Right kidney (tissue), 1 donor: ENCODE results near the gene DBT.
"Not testable (repeated sequence)": the region's sequence is repeated elsewhere in the genome, so short reads cannot be mapped to it uniquely, and the experiment has no call there.

Experiments
- DNase-seq: peaks from one replicate; pipeline ENCODE4 v3.0.0-alpha.2; 2016

Gene DBT

GRCh38 chr1:100253552-100253951 lies 3.9 kb upstream of the DBT start:
- no peak for DNase-seq

- DNase-seq: no peak
These were observed 3.3 kb upstream of the DBT start for GRCh38 chr1:100252901-100253300.

- no peak for DNase-seq
These were observed 1.2 kb upstream of the DBT start for GRCh38 chr1:100250807-100251206.

GRCh38 chr1:100250264-100250663 lies 630 bp upstream of the DBT start:
- DNase-seq: no peak

GRCh38 chr1:100249155-100249536 lies 488 bp downstream of the DBT start:
- DNase-seq: no peak

- DNase-seq: no peak
These were observed 2.9 kb downstream of the DBT start for GRCh38 chr1:100246738-100247137.

- DNase-seq: no peak
These were observed 9.0 kb downstream of the DBT start for GRCh38 chr1:100240631-100241030.

GRCh38 chr1:100239961-100240360 lies 9.7 kb downstream of the DBT start:
- DNase-seq: no peak

- DNase-seq: no peak
These were observed 12.5 kb downstream of the DBT start for GRCh38 chr1:100237091-100237490.

GRCh38 chr1:100234432-100234831 lies 15.2 kb downstream of the DBT start:
- DNase-seq: no peak

GRCh38 chr1:100233566-100233965 lies 16.1 kb downstream of the DBT start:
- not testable (repeated sequence) for DNase-seq

- no peak for DNase-seq
These were observed 17.5 kb downstream of the DBT start for GRCh38 chr1:100232156-100232555.

GRCh38 chr1:100231721-100232120 lies 17.9 kb downstream of the DBT start:
- DNase-seq: no peak

GRCh38 chr1:100230765-100231164 lies 18.9 kb downstream of the DBT start:
- DNase-seq: no peak

GRCh38 chr1:100229681-100230443 lies 19.8 kb downstream of the DBT start:
- no peak for DNase-seq

- DNase-seq: no peak
These were observed 27.2 kb downstream of the DBT start for GRCh38 chr1:100222428-100222827.

- DNase-seq: no peak
These were observed 29.8 kb downstream of the DBT start for GRCh38 chr1:100219883-100220282.

GRCh38 chr1:100219457-100219856 lies 30.2 kb downstream of the DBT start:
- no peak for DNase-seq

- DNase-seq: no peak
These were observed 31.8 kb downstream of the DBT start for GRCh38 chr1:100217834-100218233.

- DNase-seq: no peak
These were observed 34.5 kb downstream of the DBT start for GRCh38 chr1:100215101-100215500.

- no peak for DNase-seq
These were observed 36.5 kb downstream of the DBT start for GRCh38 chr1:100213141-100213540.

GRCh38 chr1:100206301-100206700 lies 43.3 kb downstream of the DBT start:
- DNase-seq: no peak

GRCh38 chr1:100205593-100205992 lies 44.0 kb downstream of the DBT start:
- not testable (repeated sequence) for DNase-seq

- not testable (repeated sequence) for DNase-seq
These were observed 44.5 kb downstream of the DBT start for GRCh38 chr1:100205103-100205502.

GRCh38 chr1:100202703-100203102 lies 46.9 kb downstream of the DBT start:
- DNase-seq: not testable (repeated sequence)
